HepG2 (cell line): Measurements from ENCODE around the gene PRSS21.

Experiments used
- ATF3 ChIP-seq: sonication (generic); formaldehyde crosslinking; IDR thresholded peaks from 2 replicates; pipeline ENCODE4 v1.4.0; 2020; ENCODE audit warnings: missing genetic modification reagents
- MED1 ChIP-seq: sonication (generic); formaldehyde crosslinking; IDR thresholded peaks from 2 replicates; pipeline ENCODE4 v1.4.0; 2020; ENCODE audit warnings: missing genetic modification reagents
- POLR2AphosphoS5 ChIP-seq: IDR thresholded peaks from 2 replicates; pipeline ENCODE4 v1.6.1; 2012; ENCODE audit warnings: low read depth, low read length
- RAD51 ChIP-seq: fragments of 450-650 bp; IDR thresholded peaks from 2 replicates; pipeline ENCODE4 v1.6.1; 2016; ENCODE audit warnings: borderline replicate concordance
- TF ChIP-seq, protein P1 (sequence below): sonication (generic); formaldehyde crosslinking; IDR thresholded peaks from 2 replicates; pipeline ENCODE4 v1.5.0; 2020; ENCODE audit warnings: mild to moderate bottlenecking, missing genetic modification reagents, moderate library complexity

DNA sequence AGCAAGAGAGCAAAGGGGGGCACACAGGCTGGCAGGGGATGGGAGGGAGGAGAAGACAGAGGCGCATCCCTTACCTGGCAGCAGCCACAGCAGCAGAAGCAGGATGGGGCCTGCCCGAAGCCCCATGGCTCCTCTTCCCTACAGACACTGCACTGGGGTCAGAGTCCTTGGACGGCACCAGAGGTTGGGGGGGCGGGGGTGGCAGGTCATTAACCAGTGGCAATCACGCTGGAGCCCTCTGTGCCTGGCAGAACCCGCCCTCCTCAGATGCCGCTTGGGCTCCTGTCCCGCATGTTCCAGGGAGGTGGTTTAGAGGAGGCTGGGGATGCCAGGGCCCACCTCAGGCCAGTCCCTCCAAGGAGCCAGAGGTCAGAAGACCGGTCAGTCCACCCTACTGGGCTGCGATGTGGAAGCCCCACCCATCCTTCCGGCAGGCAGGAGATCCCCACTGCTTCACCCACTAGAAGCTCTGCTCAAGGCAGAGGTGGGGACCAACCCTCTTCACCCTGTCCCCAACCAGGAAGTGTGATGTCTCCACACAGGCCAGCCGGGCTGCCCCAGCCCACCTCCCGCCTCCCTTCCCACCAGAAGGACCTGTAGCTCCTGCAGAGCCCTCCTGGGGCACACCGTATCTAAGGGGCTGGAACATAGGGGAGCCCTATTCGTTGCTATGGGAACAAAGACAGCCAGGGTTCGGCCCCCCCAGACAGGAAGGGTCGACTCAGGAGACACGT, 24.7 kb downstream of the PRSS21 start:
- TF ChIP-seq, protein P1, sequence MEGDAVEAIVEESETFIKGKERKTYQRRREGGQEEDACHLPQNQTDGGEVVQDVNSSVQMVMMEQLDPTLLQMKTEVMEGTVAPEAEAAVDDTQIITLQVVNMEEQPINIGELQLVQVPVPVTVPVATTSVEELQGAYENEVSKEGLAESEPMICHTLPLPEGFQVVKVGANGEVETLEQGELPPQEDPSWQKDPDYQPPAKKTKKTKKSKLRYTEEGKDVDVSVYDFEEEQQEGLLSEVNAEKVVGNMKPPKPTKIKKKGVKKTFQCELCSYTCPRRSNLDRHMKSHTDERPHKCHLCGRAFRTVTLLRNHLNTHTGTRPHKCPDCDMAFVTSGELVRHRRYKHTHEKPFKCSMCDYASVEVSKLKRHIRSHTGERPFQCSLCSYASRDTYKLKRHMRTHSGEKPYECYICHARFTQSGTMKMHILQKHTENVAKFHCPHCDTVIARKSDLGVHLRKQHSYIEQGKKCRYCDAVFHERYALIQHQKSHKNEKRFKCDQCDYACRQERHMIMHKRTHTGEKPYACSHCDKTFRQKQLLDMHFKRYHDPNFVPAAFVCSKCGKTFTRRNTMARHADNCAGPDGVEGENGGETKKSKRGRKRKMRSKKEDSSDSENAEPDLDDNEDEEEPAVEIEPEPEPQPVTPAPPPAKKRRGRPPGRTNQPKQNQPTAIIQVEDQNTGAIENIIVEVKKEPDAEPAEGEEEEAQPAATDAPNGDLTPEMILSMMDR (CRISPR knock-in tag), result no peak
- TF ChIP-seq MED1 (CRISPR knock-in tag) (no peak), RAD51 (no peak), ATF3 (CRISPR knock-in tag) (no peak), POLR2AphosphoS5 (no peak)
